Measurements from ENCODE around the gene PACRG.

DNA sequence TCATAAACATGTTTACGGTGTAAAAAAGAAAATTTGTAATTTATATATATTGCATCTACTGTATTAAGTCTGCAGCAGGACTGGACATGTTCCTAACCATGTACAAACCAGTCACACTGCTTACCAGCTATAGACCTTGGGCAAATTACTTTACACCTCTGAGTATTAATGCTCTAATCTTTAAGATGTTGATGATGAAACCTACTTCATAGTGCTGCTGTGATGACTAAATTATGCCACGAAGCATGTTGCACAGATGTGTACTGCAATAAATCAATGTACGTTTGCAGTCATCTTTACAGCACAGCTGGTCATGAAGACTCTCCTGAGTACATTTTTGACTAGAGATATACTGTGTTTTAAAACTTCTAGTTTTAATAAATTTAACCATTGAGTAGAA lies 42.8 kb upstream of the PACRG start:
- TF ChIP-seq, protein P1, sequence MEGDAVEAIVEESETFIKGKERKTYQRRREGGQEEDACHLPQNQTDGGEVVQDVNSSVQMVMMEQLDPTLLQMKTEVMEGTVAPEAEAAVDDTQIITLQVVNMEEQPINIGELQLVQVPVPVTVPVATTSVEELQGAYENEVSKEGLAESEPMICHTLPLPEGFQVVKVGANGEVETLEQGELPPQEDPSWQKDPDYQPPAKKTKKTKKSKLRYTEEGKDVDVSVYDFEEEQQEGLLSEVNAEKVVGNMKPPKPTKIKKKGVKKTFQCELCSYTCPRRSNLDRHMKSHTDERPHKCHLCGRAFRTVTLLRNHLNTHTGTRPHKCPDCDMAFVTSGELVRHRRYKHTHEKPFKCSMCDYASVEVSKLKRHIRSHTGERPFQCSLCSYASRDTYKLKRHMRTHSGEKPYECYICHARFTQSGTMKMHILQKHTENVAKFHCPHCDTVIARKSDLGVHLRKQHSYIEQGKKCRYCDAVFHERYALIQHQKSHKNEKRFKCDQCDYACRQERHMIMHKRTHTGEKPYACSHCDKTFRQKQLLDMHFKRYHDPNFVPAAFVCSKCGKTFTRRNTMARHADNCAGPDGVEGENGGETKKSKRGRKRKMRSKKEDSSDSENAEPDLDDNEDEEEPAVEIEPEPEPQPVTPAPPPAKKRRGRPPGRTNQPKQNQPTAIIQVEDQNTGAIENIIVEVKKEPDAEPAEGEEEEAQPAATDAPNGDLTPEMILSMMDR (conservative IDR thresholded peaks at IDR 0.05; ENCODE audit: low read length): no peak
- no peak for TF ChIP-seq EZH2phosphoT487 (IDR thresholded peaks at IDR 0.05; ENCODE audit: borderline replicate concordance, low read depth, low read length)

All from OCI-LY7 (cell line).